AG04449 (cell line): ENCODE results near the gene WDR72.

Experiments
- CTCF ChIA-PET: fragments of 350-600 bp; formaldehyde crosslinking; extraction: SDS; loops from one replicate; lab custom pipeline; 2021; ENCODE audit warnings: antibody characterized with exemption; lab: Yijun Ruan, JAX
- POLR2A ChIA-PET: fragments of 400-600, 350-600 bp; formaldehyde crosslinking; extraction: SDS; loops from one replicate; lab custom pipeline; 2020; ENCODE audit warnings: antibody characterized with exemption, inconsistent platforms; lab: Yijun Ruan, JAX
- DNase-seq: peaks from one replicate; pipeline ENCODE4 v3.0.0-alpha.2; 2010; ENCODE audit warnings: low read depth, low spot score
- H3K4me3 ChIP-seq: 2 replicates; pipeline ENCODE4 v1.5.1; 2011; ENCODE audit warnings: low read depth, mild to moderate bottlenecking, control low read depth, low read length
- TF ChIP-seq, protein P1 (sequence below): IDR thresholded peaks from one replicate; pipeline ENCODE4 v1.5.1; 2011; ENCODE audit warnings: mild to moderate bottlenecking, moderate library complexity, low read length, control low read depth, inconsistent platforms; ENCODE audit not compliant: insufficient read depth; ENCODE audit errors: missing control alignments

Gene WDR72

DNA sequence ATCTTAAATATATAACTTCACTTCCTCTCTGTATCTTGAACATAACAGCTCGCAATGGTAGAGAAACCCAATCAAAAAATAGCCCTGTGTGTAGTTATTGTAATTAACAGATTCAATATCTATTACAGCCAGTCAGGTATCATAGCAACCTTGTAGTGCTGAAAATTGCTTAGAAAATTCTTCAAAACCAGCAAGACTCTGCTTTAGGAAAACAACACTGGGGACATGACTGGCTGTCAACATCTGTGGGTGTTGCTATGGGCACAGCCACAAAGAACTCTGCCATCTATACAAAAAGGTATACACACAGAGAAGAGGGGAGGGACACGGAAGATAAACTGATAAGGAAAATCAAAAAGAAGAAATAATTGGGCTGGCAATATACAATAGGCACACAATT is 101.2 kb downstream of the WDR72 start:
- CTCF ChIA-PET = no interaction called here
- no peak overlapping the region for H3K4me3 ChIP-seq
- TF ChIP-seq, protein P1, sequence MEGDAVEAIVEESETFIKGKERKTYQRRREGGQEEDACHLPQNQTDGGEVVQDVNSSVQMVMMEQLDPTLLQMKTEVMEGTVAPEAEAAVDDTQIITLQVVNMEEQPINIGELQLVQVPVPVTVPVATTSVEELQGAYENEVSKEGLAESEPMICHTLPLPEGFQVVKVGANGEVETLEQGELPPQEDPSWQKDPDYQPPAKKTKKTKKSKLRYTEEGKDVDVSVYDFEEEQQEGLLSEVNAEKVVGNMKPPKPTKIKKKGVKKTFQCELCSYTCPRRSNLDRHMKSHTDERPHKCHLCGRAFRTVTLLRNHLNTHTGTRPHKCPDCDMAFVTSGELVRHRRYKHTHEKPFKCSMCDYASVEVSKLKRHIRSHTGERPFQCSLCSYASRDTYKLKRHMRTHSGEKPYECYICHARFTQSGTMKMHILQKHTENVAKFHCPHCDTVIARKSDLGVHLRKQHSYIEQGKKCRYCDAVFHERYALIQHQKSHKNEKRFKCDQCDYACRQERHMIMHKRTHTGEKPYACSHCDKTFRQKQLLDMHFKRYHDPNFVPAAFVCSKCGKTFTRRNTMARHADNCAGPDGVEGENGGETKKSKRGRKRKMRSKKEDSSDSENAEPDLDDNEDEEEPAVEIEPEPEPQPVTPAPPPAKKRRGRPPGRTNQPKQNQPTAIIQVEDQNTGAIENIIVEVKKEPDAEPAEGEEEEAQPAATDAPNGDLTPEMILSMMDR = no peak
- POLR2A ChIA-PET = no interaction called here
- no peak for DNase-seq

DNA sequence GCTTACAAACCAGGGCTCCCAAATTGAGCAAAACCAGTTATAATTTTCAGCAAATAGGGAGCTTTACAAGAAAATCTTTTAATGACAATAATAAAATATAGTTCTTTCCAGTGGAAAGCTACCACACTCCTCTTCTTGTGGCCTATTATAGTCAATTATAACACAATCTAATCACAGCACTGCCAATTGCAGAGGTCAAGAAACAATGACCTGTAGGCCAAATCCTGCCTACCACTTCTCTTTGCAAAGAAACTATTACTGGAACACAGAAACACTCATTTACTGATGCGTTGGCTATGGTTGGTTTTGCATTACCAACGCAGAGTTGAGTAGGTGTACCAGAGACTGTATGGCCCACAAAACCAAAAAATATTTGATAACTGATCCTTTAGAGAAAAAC is 110.5 kb downstream of the WDR72 start:
- DNase-seq = no peak
- TF ChIP-seq, protein P1 = no peak
- ChIA-PET CTCF (interaction anchor here (0.7 kb wide), 1 partner anchor 9 kb away, joined by 4 read pairs; no protein-coding TSS in a partner anchor), POLR2A (no interaction called here)
- H3K4me3 ChIP-seq = no peak overlapping the region

DNA sequence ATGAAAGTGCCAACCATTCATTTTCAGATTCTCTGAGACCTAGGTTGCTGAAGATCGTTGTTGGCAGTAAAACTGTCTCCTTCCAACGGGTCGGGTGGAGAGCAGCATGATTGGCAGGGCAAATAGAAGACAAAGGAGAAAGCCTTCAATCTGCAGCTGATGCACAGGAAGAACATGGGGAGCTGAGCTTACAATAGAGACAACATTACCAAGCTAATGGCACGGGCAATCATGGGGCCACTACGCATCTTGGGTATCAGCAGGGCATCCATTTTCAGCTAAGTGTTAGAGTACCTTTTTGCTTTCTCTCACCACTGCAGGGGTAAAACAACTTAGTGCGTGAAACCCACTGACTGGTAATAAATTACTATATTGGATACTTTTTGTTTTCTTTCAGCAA is 114.8 kb downstream of the WDR72 start:
- TF ChIP-seq, protein P1 = no peak
- H3K4me3 ChIP-seq = no peak overlapping the region
- POLR2A ChIA-PET = no interaction called here
- CTCF ChIA-PET = no interaction called here
- DNase-seq = no peak

DNA sequence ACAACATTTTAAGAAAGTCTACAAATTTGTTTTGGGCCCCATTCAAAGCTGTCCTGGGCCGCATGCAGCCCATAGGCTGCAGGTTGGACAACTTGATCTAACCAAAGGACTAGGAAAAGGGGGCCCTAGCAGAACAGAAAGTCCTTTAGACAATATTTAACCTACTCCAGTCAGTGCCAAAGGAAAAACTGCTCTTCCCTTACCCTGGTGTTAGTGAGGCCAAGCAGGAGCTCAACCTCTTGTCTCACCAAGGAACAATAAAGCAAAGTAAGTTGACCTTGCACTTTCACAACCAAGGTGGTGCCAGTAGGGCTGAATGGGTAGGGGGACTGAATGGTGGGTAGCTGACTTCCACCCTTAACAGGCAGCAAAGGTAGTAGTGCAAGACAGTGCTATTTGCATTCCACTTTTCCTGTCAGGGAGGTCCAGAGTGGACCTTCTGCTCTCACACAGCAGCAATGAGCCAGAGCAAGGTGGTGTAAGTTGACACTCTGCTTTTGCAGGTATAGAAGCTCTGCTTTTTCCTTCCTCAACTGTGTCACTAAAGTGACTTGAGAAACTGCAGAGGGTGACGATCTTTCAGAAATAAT is 124.9 kb downstream of the WDR72 start:
- ChIA-PET CTCF (no interaction called here), POLR2A (no interaction called here)
- TF ChIP-seq, protein P1 = no peak
- DNase-seq = no peak
- no peak overlapping the region for H3K4me3 ChIP-seq

DNA sequence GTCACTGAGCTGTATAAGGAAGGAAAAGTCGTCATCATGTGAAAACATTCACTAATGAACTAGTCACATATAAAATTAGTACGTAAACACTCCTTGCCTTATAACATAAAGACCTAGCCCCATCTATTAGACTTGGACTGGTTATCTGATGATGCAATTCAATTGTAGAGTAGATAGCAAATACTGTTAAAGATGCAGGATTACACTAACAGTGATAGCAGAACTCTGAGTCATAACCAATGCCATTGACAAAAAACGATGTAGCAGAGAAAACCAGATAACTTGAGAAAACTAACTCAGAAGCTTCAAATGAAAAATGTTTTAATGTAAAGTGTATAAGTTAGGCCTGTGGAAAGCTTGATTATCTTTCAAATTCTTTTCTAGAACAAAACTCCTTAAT is 132.2 kb downstream of the WDR72 start:
- POLR2A ChIA-PET = no interaction called here
- TF ChIP-seq, protein P1 = no peak
- CTCF ChIA-PET = no interaction called here
- no peak overlapping the region for H3K4me3 ChIP-seq
- DNase-seq = no peak

DNA sequence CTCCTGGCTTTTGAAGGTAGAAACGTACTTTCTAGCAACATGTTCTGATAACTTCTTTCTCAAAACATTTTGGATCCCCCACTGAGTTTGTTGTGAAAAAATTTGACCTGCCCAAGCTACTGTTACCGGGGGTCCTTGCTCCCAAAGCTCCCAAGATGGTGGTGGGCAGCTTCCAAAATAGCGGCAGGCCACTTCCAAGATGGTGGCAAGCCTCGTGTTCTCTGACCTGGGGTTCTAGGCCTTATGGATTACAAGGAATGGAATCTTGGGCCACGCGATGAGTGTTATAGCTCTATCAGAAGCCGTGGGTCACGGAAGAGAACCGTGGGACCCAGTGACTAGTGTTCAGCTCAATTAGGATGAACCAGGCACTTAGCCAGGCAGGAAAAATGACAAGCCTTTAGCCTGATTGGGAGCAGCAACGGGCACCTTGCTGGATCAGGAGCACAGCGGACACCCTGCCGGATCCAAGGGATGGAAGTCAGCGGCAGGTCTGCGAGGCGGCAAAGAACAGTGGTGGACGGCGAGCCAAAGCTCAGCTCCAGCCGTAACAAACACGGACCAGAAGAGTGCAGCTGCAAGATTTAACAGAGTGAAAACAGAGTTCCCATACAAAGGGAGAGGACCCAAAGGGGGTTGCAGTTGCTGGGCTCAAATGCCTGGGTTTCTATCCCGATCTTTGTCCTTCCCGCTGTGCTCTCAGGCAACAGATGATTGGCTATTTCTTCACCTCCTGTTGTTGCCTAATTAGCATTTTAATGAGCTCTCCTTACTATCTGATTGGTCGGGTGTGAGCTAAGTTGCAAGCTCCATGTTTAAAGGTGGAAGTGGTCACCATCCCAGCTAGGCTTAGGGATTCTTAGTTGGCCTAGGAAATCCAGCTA is 133.3 kb downstream of the WDR72 start:
- DNase-seq = no peak
- ChIA-PET CTCF (no interaction called here), POLR2A (no interaction called here)
- TF ChIP-seq, protein P1 = no peak
- no peak overlapping the region for H3K4me3 ChIP-seq
